Osteoblast (primary cell): ENCODE data around the gene MTMR2. TPM values are rescaled to one million over a fixed set of nuclear protein-coding genes. Genes with fewer than 3 reads are reported as not detected.

Experiments
- DNase-seq: peaks from one replicate; pipeline ENCODE4 v3.0.0; 2011; ENCODE audit warnings: low spot score, mixed read lengths; ENCODE audit not compliant: insufficient read length; ENCODE audit errors: missing footprints
- H2AFZ ChIP-seq: 2 replicates; pipeline ENCODE4 v1.6.0; 2011; ENCODE audit warnings: mild to moderate bottlenecking, low read length
- H3K27ac ChIP-seq: 2 replicates; pipeline ENCODE4 v1.5.1; 2011; ENCODE audit warnings: mild to moderate bottlenecking, low read depth, low read length, moderate library complexity
- H3K27me3 ChIP-seq: 2 replicates; pipeline ENCODE4 v1.6.0; 2012; ENCODE audit warnings: mild to moderate bottlenecking, control low read depth, inconsistent platforms, low read length, moderate library complexity; ENCODE audit not compliant: insufficient read depth
- H3K36me3 ChIP-seq: 2 replicates; pipeline ENCODE4 v1.5.1; 2011; ENCODE audit warnings: mild to moderate bottlenecking, low read length, control low read depth, moderate library complexity; ENCODE audit not compliant: insufficient read depth
- H3K4me1 ChIP-seq: 2 replicates; pipeline ENCODE4 v1.5.1; 2011; ENCODE audit warnings: mild to moderate bottlenecking, low read length, control low read depth, moderate library complexity; ENCODE audit not compliant: insufficient read depth
- H3K4me2 ChIP-seq: 2 replicates; pipeline ENCODE4 v1.6.0; 2011; ENCODE audit warnings: mild to moderate bottlenecking, low read length; ENCODE audit not compliant: insufficient read depth
- H3K4me3 ChIP-seq: fragments of 200-600 bp; sonication (generic); 3 replicates; pipeline ENCODE4 v1.5.1; 2012; ENCODE audit warnings: mild to moderate bottlenecking, low read length, inconsistent platforms; ENCODE audit not compliant: insufficient read depth
- H3K79me2 ChIP-seq: 2 replicates; pipeline ENCODE4 v1.6.0; 2012; ENCODE audit warnings: mild to moderate bottlenecking, low read length, control low read depth, inconsistent platforms; ENCODE audit not compliant: insufficient read depth
- H3K9me3 ChIP-seq: 2 replicates; pipeline ENCODE4 v1.5.1; 2011; ENCODE audit warnings: low read depth, low read length, control low read depth
- H4K20me1 ChIP-seq: 2 replicates; pipeline ENCODE4 v1.6.0; 2012; ENCODE audit warnings: mild to moderate bottlenecking, low read length, control low read depth; ENCODE audit not compliant: insufficient read depth
- CTCF ChIP-seq: IDR thresholded peaks from 2 replicates; pipeline ENCODE4 v1.5.1; 2011; ENCODE audit warnings: mild to moderate bottlenecking, low read depth, low read length, moderate library complexity; ENCODE audit errors: extremely low read depth
- total RNA-seq: library from RNA; depleted of rRNA; stranded (reverse); fragments of >200 nt; gene quantifications from 2 replicates; pipeline ENCODE4 v1.2.3, GENCODE V29; 2012

The MTMR2 gene
- total RNA-seq, 1 donor, result 44.9 TPM

- no peaks in the 10 kb centered on the region for H3K27me3 ChIP-seq
- no peaks in the 10 kb centered on the region for H3K36me3 ChIP-seq
- no peak overlapping the region for H3K27ac ChIP-seq
- no peak overlapping the region for H2AFZ ChIP-seq
- H3K4me3 ChIP-seq, result no peak overlapping the region
- peaks cover 13% of the 10 kb centered on the region for H3K4me1 ChIP-seq
- no peaks in the 10 kb centered on the region for H3K9me3 ChIP-seq
- H3K4me2 ChIP-seq, result no peak overlapping the region
- DNase-seq, result no peak
- H3K79me2 ChIP-seq, result peaks cover 94% of the 10 kb centered on the region
- H4K20me1 ChIP-seq, result no peaks in the 10 kb centered on the region
- TF ChIP-seq CTCF, result no peak
Observed at GRCh38 chr11:95895815-95896214, 28.1 kb downstream of the MTMR2 start.

- no peaks in the 10 kb centered on the region for H4K20me1 ChIP-seq
- no peak overlapping the region for H3K27ac ChIP-seq
- H3K4me1 ChIP-seq, result peaks cover 6% of the 10 kb centered on the region
- no peak for TF ChIP-seq CTCF
- no peaks in the 10 kb centered on the region for H3K27me3 ChIP-seq
- H3K9me3 ChIP-seq, result no peaks in the 10 kb centered on the region
- no peaks in the 10 kb centered on the region for H3K36me3 ChIP-seq
- no peak overlapping the region for H3K4me2 ChIP-seq
- no peak for DNase-seq
- H3K79me2 ChIP-seq, result peaks cover 85% of the 10 kb centered on the region
- H3K4me3 ChIP-seq, result no peak overlapping the region
- no peak overlapping the region for H2AFZ ChIP-seq
Observed at GRCh38 chr11:95892892-95893570, 30.9 kb downstream of the MTMR2 start.

GRCh38 chr11:95892492-95892891 lies 31.4 kb downstream of the MTMR2 start:
- Histone ChIP-seq H3K27ac (no peak overlapping the region), H4K20me1 (no peaks in the 10 kb centered on the region), H3K4me3 (no peak overlapping the region), H3K4me2 (no peak overlapping the region), H2AFZ (no peak overlapping the region), H3K79me2 (peaks cover 85% of the 10 kb centered on the region), H3K9me3 (no peaks in the 10 kb centered on the region), H3K36me3 (peaks cover 4% of the 10 kb centered on the region), H3K4me1 (peaks cover 1% of the 10 kb centered on the region), H3K27me3 (no peaks in the 10 kb centered on the region)
- DNase-seq, result no peak
- TF ChIP-seq CTCF, result no peak

DNA sequence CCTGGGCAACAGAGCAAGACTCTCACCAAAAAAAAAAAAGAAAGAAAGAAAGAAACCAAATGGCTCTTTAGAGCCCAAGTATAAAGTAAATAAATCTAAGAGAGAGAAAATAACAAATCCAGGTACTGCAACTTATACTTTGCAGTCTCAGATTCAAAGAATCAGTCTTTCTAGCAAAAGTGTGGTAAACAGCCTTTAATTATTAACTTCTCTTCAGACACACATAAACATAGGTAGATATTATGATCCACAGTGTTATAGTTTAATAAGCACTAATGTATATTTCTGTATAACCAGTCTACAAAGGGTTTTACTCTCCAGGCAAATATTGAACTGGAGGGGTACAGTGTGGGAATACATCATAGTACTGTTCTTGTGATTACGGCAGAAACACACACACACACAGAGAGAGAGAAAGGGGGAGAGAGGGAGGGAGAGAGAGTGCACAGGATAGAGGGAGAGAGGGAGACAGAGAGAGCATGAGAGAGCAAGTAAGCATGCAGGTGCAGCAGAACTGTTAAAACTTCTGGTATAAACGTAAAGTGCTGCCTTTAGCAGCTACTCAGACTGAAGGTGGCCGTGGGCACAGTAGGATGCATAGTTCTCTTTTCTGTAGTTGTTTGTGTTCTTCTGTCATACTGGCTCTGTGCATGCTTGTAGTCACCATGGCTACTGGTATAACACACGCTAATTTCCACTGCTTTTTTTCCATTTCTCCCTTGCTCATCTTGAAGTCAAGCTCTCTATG lies 32.3 kb downstream of the MTMR2 start:
- Histone ChIP-seq H3K4me2 (no peak overlapping the region), H4K20me1 (no peaks in the 10 kb centered on the region), H3K4me3 (no peak overlapping the region), H3K79me2 (peaks cover 80% of the 10 kb centered on the region), H3K27me3 (no peaks in the 10 kb centered on the region), H3K27ac (no peak overlapping the region), H3K36me3 (peaks cover 9% of the 10 kb centered on the region), H3K9me3 (no peaks in the 10 kb centered on the region), H2AFZ (no peak overlapping the region), H3K4me1 (no peaks in the 10 kb centered on the region)
- no peak for TF ChIP-seq CTCF
- no peak for DNase-seq
